Effector memory CD8-positive, alpha-beta T cell (primary cell): ENCODE results near the gene TAS1R2.
"Not testable (repeated sequence)": the region's sequence is repeated elsewhere in the genome, so short reads cannot be mapped to it uniquely, and the experiment has no call there.

Experiments
- ATAC-seq: fragments of 150-1000 bp; cut with Tn5 transposase; replicated peaks from 2 replicates; pipeline ENCODE4 v1.10.0; 2021; ENCODE audit warnings: mild to moderate bottlenecking, moderate library complexity
- DNase-seq, 3 experiments: peaks; one replicate each; pipeline ENCODE4 v3.0.0; 2021
- H3K27ac Mint-ChIP-seq, 2 donors: one replicate each; pipeline ENCODE4 v1.8.0; 2022; ENCODE audit warnings: mild to moderate bottlenecking in 2 of 2, mixed read lengths in 2 of 2, moderate library complexity in 2 of 2
- H3K27me3 Mint-ChIP-seq, 2 donors: one replicate each; pipeline ENCODE4 v1.8.0; 2022; ENCODE audit warnings: mixed read lengths in 2 of 2
- H3K36me3 Mint-ChIP-seq: one replicate; pipeline ENCODE4 v1.8.0; 2022; ENCODE audit warnings: mild to moderate bottlenecking, moderate library complexity, mixed read lengths; ENCODE audit not compliant: insufficient read depth
- H3K4me1 Mint-ChIP-seq, 2 donors: one replicate each; pipeline ENCODE4 v1.8.0; 2022; ENCODE audit warnings: low read depth in 2 of 2, mixed read lengths in 2 of 2
- H3K4me3 Mint-ChIP-seq, 2 donors: one replicate each; pipeline ENCODE4 v1.8.0; 2022; ENCODE audit warnings: mild to moderate bottlenecking in 2 of 2, mixed read lengths in 2 of 2, moderate library complexity in 2 of 2
- H3K9me3 Mint-ChIP-seq, 2 donors: one replicate each; pipeline ENCODE4 v1.8.0; 2022; ENCODE audit warnings: mixed read lengths in 2 of 2

TAS1R2 gene

GRCh38 chr1:18852501-18852900, 7.0 kb downstream of the TAS1R2 start:
- DNase-seq (no peak), ATAC-seq (no peak)
- no peak overlapping the region for H3K27ac Mint-ChIP-seq
- no peaks in the 10 kb centered on the region for H3K4me1 Mint-ChIP-seq
- no peak overlapping the region for H3K4me3 Mint-ChIP-seq
- H3K9me3 Mint-ChIP-seq = no peaks in the 10 kb centered on the region
- H3K36me3 Mint-ChIP-seq = no peaks in the 10 kb centered on the region
- peaks cover 15 to 21% of the 10 kb centered on the region in 2 donors for H3K27me3 Mint-ChIP-seq

GRCh38 chr1:18849261-18849711, 10.2 kb downstream of the TAS1R2 start:
- Mint-ChIP-seq H3K9me3 (no peaks in the 10 kb centered on the region), H3K27ac (no peak overlapping the region), H3K4me1 (no peaks in the 10 kb centered on the region), H3K4me3 (no peak overlapping the region), H3K27me3 (peaks cover 3 to 17% of the 10 kb centered on the region in 2 donors), H3K36me3 (no peaks in the 10 kb centered on the region)
- DNase-seq (no peak), ATAC-seq (no peak)

- H3K36me3 Mint-ChIP-seq, DNase-seq, H3K4me3 Mint-ChIP-seq, H3K27ac Mint-ChIP-seq, ATAC-seq, H3K4me1 Mint-ChIP-seq, H3K9me3 Mint-ChIP-seq: not testable (repeated sequence)
- peaks cover 13 to 22% of the 10 kb centered on the region in 2 donors for H3K27me3 Mint-ChIP-seq
These were observed 11.7 kb downstream of the TAS1R2 start for GRCh38 chr1:18847723-18848122.

GRCh38 chr1:18840145-18840544, 19.3 kb downstream of the TAS1R2 start:
- Mint-ChIP-seq H3K36me3 (no peaks in the 10 kb centered on the region), H3K9me3 (no peaks in the 10 kb centered on the region), H3K4me1 (peaks cover 0 to 2% of the 10 kb centered on the region in 2 donors), H3K27ac (no peak overlapping the region), H3K27me3 (peaks cover 32 to 53% of the 10 kb centered on the region in 2 donors), H3K4me3 (no peak overlapping the region)
- ATAC-seq (no peak), DNase-seq (no peak)

GRCh38 chr1:18836654-18837053, 22.8 kb downstream of the TAS1R2 start:
- Mint-ChIP-seq H3K27me3 (peaks cover 30 to 37% of the 10 kb centered on the region in 2 donors), H3K27ac (no peak overlapping the region), H3K4me1 (peaks cover 0 to 2% of the 10 kb centered on the region in 2 donors), H3K9me3 (no peaks in the 10 kb centered on the region), H3K4me3 (no peak overlapping the region), H3K36me3 (no peaks in the 10 kb centered on the region)
- ATAC-seq = no peak
- DNase-seq = no peak

- H3K36me3 Mint-ChIP-seq, H3K27ac Mint-ChIP-seq, H3K4me1 Mint-ChIP-seq, ATAC-seq, DNase-seq, H3K4me3 Mint-ChIP-seq, H3K9me3 Mint-ChIP-seq: not testable (repeated sequence)
- peaks cover 13 to 23% of the 10 kb centered on the region in 2 donors for H3K27me3 Mint-ChIP-seq
These were observed 27.1 kb downstream of the TAS1R2 start for GRCh38 chr1:18832319-18832718.

- no peak for DNase-seq
- Mint-ChIP-seq H3K4me1 (peaks cover 2 to 8% of the 10 kb centered on the region in 2 donors), H3K27ac (no peak overlapping the region), H3K9me3 (no peaks in the 10 kb centered on the region), H3K27me3 (peaks cover 18 to 23% of the 10 kb centered on the region in 2 donors), H3K4me3 (no peak overlapping the region), H3K36me3 (no peaks in the 10 kb centered on the region)
- no peak for ATAC-seq
These were observed 27.8 kb downstream of the TAS1R2 start for GRCh38 chr1:18831656-18832055.

- no peak overlapping the region for H3K27ac Mint-ChIP-seq
- H3K9me3 Mint-ChIP-seq = peaks cover 0 to 3% of the 10 kb centered on the region in 2 donors
- H3K36me3 Mint-ChIP-seq = no peaks in the 10 kb centered on the region
- H3K27me3 Mint-ChIP-seq = peaks cover 16 to 25% of the 10 kb centered on the region in 2 donors
- H3K4me3 Mint-ChIP-seq = no peak overlapping the region
- no peak for ATAC-seq
- peaks cover 0 to 8% of the 10 kb centered on the region in 2 donors for H3K4me1 Mint-ChIP-seq
- DNase-seq = no peak
These were observed 28.9 kb downstream of the TAS1R2 start for GRCh38 chr1:18830596-18830995.

- H3K36me3 Mint-ChIP-seq = no peaks in the 10 kb centered on the region
- H3K9me3 Mint-ChIP-seq = peaks cover 0 to 4% of the 10 kb centered on the region in 2 donors
- no peak overlapping the region for H3K4me3 Mint-ChIP-seq
- H3K27me3 Mint-ChIP-seq = peaks cover 7 to 29% of the 10 kb centered on the region in 2 donors
- H3K4me1 Mint-ChIP-seq = peaks cover 0 to 8% of the 10 kb centered on the region in 2 donors
- ATAC-seq = no peak
- no peak overlapping the region for H3K27ac Mint-ChIP-seq
- no peak for DNase-seq
These were observed 29.8 kb downstream of the TAS1R2 start for GRCh38 chr1:18829671-18830070.

GRCh38 chr1:18828224-18828623, 31.2 kb downstream of the TAS1R2 start:
- Mint-ChIP-seq H3K4me1 (peaks cover 0 to 8% of the 10 kb centered on the region in 2 donors), H3K4me3 (no peak overlapping the region), H3K27me3 (peaks cover 18 to 40% of the 10 kb centered on the region in 2 donors), H3K36me3 (no peaks in the 10 kb centered on the region), H3K27ac (peak overlapping the region in 1 of 2 donors; percentile 48), H3K9me3 (peaks cover 0 to 4% of the 10 kb centered on the region in 2 donors)
- DNase-seq (no peak), ATAC-seq (peak; percentile 47)

GRCh38 chr1:18823438-18823837, 36.0 kb downstream of the TAS1R2 start:
- peaks cover 51 to 75% of the 10 kb centered on the region in 2 donors for H3K27me3 Mint-ChIP-seq
- H3K4me1 Mint-ChIP-seq = peaks cover 0 to 6% of the 10 kb centered on the region in 2 donors
- no peak overlapping the region for H3K4me3 Mint-ChIP-seq
- no peak for ATAC-seq
- DNase-seq = no peak
- H3K27ac Mint-ChIP-seq = no peak overlapping the region
- H3K9me3 Mint-ChIP-seq = peaks cover 0 to 4% of the 10 kb centered on the region in 2 donors
- no peaks in the 10 kb centered on the region for H3K36me3 Mint-ChIP-seq

- Mint-ChIP-seq H3K4me1 (peaks cover 0 to 5% of the 10 kb centered on the region in 2 donors), H3K9me3 (peaks cover 0 to 4% of the 10 kb centered on the region in 2 donors), H3K36me3 (no peaks in the 10 kb centered on the region), H3K4me3 (no peak overlapping the region), H3K27ac (no peak overlapping the region), H3K27me3 (peaks cover 59 to 79% of the 10 kb centered on the region in 2 donors)
- ATAC-seq (no peak), DNase-seq (peak; percentile 9 to 43 (median 18))
These were observed 38.4 kb downstream of the TAS1R2 start for GRCh38 chr1:18820791-18821641.

GRCh38 chr1:18819986-18820790, 39.3 kb downstream of the TAS1R2 start:
- Mint-ChIP-seq H3K27me3 (peaks cover 59 to 85% of the 10 kb centered on the region in 2 donors), H3K4me3 (no peak overlapping the region), H3K9me3 (no peaks in the 10 kb centered on the region), H3K36me3 (no peaks in the 10 kb centered on the region), H3K4me1 (peaks cover 0 to 5% of the 10 kb centered on the region in 2 donors), H3K27ac (no peak overlapping the region)
- ATAC-seq (no peak), DNase-seq (no peak)
